Activated T-cell treated with anti-CD3 and anti-CD28 coated beads, Interleukin-2, amount 50 U/mL, for 4 hours (primary cell): ENCODE results near the gene TMEM174. TPM values are rescaled to one million over a fixed set of nuclear protein-coding genes. Genes with fewer than 3 reads are reported as not detected.
"Not testable (repeated sequence)": the region's sequence is repeated elsewhere in the genome, so short reads cannot be mapped to it uniquely, and the experiment has no call there.

Experiments used
- ATAC-seq, 2 donors: fragments of 200-7000 bp; cut with Tn5 transposase; one replicate each; pipeline ENCODE4 v1.10.0; 2021
- DNase-seq: peaks from one replicate; pipeline ENCODE4 v3.0.0-alpha.2; 2020
- H3K27me3 Mint-ChIP-seq: one replicate; pipeline ENCODE4 v1.8.0; 2021; ENCODE audit warnings: low read depth, mixed read lengths
- H3K36me3 Mint-ChIP-seq: one replicate; pipeline ENCODE4 v1.8.0; 2022; ENCODE audit warnings: mixed read lengths; ENCODE audit not compliant: insufficient read depth
- H3K4me1 Mint-ChIP-seq: one replicate; pipeline ENCODE4 v1.8.0; 2021; ENCODE audit warnings: low read depth, mixed read lengths
- H3K4me3 Mint-ChIP-seq: one replicate; pipeline ENCODE4 v1.8.0; 2021; ENCODE audit warnings: mild to moderate bottlenecking, moderate library complexity, mixed read lengths
- H3K9me3 Mint-ChIP-seq: one replicate; pipeline ENCODE4 v1.8.0; 2021; ENCODE audit warnings: mixed read lengths
- total RNA-seq, 3 donors: library from RNA; stranded (reverse); gene quantifications; one replicate each; pipeline ENCODE4 v1.2.1, GENCODE V29; 2021

TMEM174 gene
- total RNA-seq, 3 donors from 2014 or later, result not detected

- no peak overlapping the region for H3K4me3 Mint-ChIP-seq
Measured at GRCh38 chr5:73215891-73216610, 43.1 kb downstream of the TMEM174 start.

GRCh38 chr5:73218552-73219171 is 45.7 kb downstream of the TMEM174 start:
- Mint-ChIP-seq H3K9me3 (no peaks in the 10 kb centered on the region), H3K36me3 (no peaks in the 10 kb centered on the region), H3K27me3 (peaks cover 76% of the 10 kb centered on the region), H3K4me3 (no peak overlapping the region), H3K4me1 (peaks cover 11% of the 10 kb centered on the region)
- ATAC-seq (no peak), DNase-seq (no peak)

More at GRCh38 chr5:73215891-73216610, 43.1 kb downstream of the TMEM174 start:
- Mint-ChIP-seq H3K27me3 (peaks cover 80% of the 10 kb centered on the region), H3K36me3 (no peaks in the 10 kb centered on the region), H3K4me1 (peaks cover 14% of the 10 kb centered on the region), H3K9me3 (no peaks in the 10 kb centered on the region)
- DNase-seq, result peak; percentile 55
- peak; percentile 93 for ATAC-seq

- DNase-seq, H3K4me1 Mint-ChIP-seq, ATAC-seq, H3K36me3 Mint-ChIP-seq, H3K9me3 Mint-ChIP-seq, H3K4me3 Mint-ChIP-seq: not testable (repeated sequence)
- peaks cover 73% of the 10 kb centered on the region for H3K27me3 Mint-ChIP-seq
Measured at GRCh38 chr5:73219336-73219735, 46.3 kb downstream of the TMEM174 start.

DNA sequence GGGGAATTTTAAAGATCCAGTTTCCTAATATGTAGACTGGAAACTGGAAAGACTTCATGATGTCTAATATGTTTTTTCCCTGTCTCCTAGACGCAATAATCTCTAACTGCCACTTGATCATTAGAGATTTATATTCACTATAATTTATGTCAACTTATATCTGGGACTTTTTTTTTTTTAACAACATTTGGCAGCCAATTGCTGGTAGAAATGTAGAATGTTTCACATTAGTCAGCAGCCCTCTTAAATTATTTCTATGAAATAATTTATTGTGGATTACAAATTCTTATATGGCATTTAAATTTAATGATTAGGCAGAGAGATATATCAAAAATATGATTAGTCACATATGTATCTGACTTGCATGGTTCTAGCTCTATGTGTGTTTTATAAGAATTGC is 48.2 kb downstream of the TMEM174 start:
- ATAC-seq, result no peak
- Mint-ChIP-seq H3K27me3 (peaks cover 68% of the 10 kb centered on the region), H3K4me3 (no peak overlapping the region), H3K4me1 (no peaks in the 10 kb centered on the region), H3K36me3 (no peaks in the 10 kb centered on the region), H3K9me3 (no peaks in the 10 kb centered on the region)
- DNase-seq, result no peak

- Mint-ChIP-seq H3K4me3 (no peak overlapping the region), H3K36me3 (no peaks in the 10 kb centered on the region), H3K4me1 (no peaks in the 10 kb centered on the region), H3K27me3 (peaks cover 67% of the 10 kb centered on the region), H3K9me3 (no peaks in the 10 kb centered on the region)
- no peak for ATAC-seq
- no peak for DNase-seq
Measured at GRCh38 chr5:73221726-73222125, 48.7 kb downstream of the TMEM174 start.

- Mint-ChIP-seq H3K4me3 (no peak overlapping the region), H3K27me3 (peaks cover 67% of the 10 kb centered on the region), H3K9me3 (no peaks in the 10 kb centered on the region), H3K36me3 (no peaks in the 10 kb centered on the region), H3K4me1 (no peaks in the 10 kb centered on the region)
- DNase-seq, result no peak
- ATAC-seq, result no peak
Measured at GRCh38 chr5:73222173-73222572, 49.2 kb downstream of the TMEM174 start.

Other genes starting within 250 kb of the TMEM174 start
- under 1 TPM; 0.47 to 0.52 (median 0.51) TPM for gene FCHO2, start 217.2 kb upstream of the TMEM174 start, total RNA-seq
- under 1 TPM in 1 of 3 donors, not detected in 2; 0.26 TPM for gene TMEM171, start 52.6 kb upstream of the TMEM174 start, total RNA-seq